HepG2 (cell line): ENCODE data around the gene ACER3. TPM values are rescaled to one million over a fixed set of nuclear protein-coding genes. Genes with fewer than 3 reads are reported as not detected.

Source experiments
- AHDC1 ChIP-seq: sonication (generic); formaldehyde crosslinking; IDR thresholded peaks from 2 replicates; pipeline ENCODE4 v1.5.1; 2020; ENCODE audit warnings: mild to moderate bottlenecking, missing genetic modification reagents, borderline replicate concordance
- CAMTA2 ChIP-seq: sonication (generic); formaldehyde crosslinking; IDR thresholded peaks from 2 replicates; pipeline ENCODE4 v1.4.0; 2020; ENCODE audit warnings: mild to moderate bottlenecking, missing genetic modification reagents, borderline replicate concordance
- HDAC6 ChIP-seq: fragments of 200-600 bp; sonication (generic); IDR thresholded peaks from 2 replicates; pipeline ENCODE4 v1.7.0; 2017; ENCODE audit warnings: mild to moderate bottlenecking, antibody characterized with exemption, low read length, low read depth
- MAFF ChIP-seq: IDR thresholded peaks from 2 replicates; pipeline ENCODE4 v1.6.1; 2011; ENCODE audit warnings: low read depth, low read length, improper control_type of control experiment
- MTF2 ChIP-seq: sonication (generic); formaldehyde crosslinking; IDR thresholded peaks from 2 replicates; pipeline ENCODE4 v1.5.0; 2020; ENCODE audit warnings: missing genetic modification reagents, borderline replicate concordance
- REL ChIP-seq: sonication (generic); formaldehyde crosslinking; conservative IDR thresholded peaks from 2 replicates; pipeline ENCODE4 v1.8.0; 2022; ENCODE audit warnings: mild to moderate bottlenecking, missing genetic modification reagents, moderate library complexity
- RFX5 ChIP-seq: IDR thresholded peaks from 2 replicates; pipeline ENCODE4 v1.6.1; 2011; ENCODE audit warnings: low read depth, low read length, improper control_type of control experiment
- SNAPC5 ChIP-seq: sonication (generic); formaldehyde crosslinking; IDR thresholded peaks from 2 replicates; pipeline ENCODE4 v1.8.1; 2023; ENCODE audit warnings: mild to moderate bottlenecking, missing genetic modification reagents, borderline replicate concordance
- ZNF275 ChIP-seq: sonication (generic); formaldehyde crosslinking; IDR thresholded peaks from 2 replicates; pipeline ENCODE4 v1.8.0; 2022; ENCODE audit warnings: missing genetic modification reagents, mild to moderate bottlenecking, inconsistent platforms, borderline replicate concordance
- ZNF431 ChIP-seq: sonication (generic); formaldehyde crosslinking; IDR thresholded peaks from 2 replicates; pipeline ENCODE4 v1.9.0; 2022; ENCODE audit warnings: missing genetic modification reagents, low read depth, mild to moderate bottlenecking, borderline replicate concordance
- ZNF530 ChIP-seq: sonication (generic); formaldehyde crosslinking; IDR thresholded peaks from 2 replicates; pipeline ENCODE4 v1.5.0; 2020; ENCODE audit warnings: low read depth, mild to moderate bottlenecking, missing genetic modification reagents
- ZNF687 ChIP-seq: sonication (generic); formaldehyde crosslinking; IDR thresholded peaks from 2 replicates; pipeline ENCODE4 v1.5.1; 2020; ENCODE audit warnings: mild to moderate bottlenecking, missing genetic modification reagents, moderate library complexity
- polyA plus RNA-seq, 8 experiments: library from polyadenylated mRNA; depleted of rRNA in 3 of 8; stranded (reverse) in 7 of 8; unstranded in 1 of 8; fragments of >200 nt; fragmentation: Illumina TruSeq in 4 of 8; extraction: Trizol in 4 of 8; gene quantifications; 2 replicates each; pipeline versions ENCODE4 v1.2.1 to v1.2.3, GENCODE V29; 2011 to 2016; ENCODE audit warnings: low read depth in 4 of 8, missing spikeins in 1 of 8, mixed read lengths in 1 of 8; ENCODE audit not compliant: insufficient read depth in 1 of 8
- total RNA-seq, 5 experiments: library from RNA; depleted of rRNA; stranded (reverse); fragments of >200 nt; fragmentation: Illumina TruSeq; extraction: Trizol; gene quantifications; 2 replicates each; pipeline ENCODE4 v1.2.3, GENCODE V29; 2016; ENCODE audit warnings: low read depth in 1 of 5
- TF ChIP-seq, protein P1 (sequence below): sonication (generic); formaldehyde crosslinking; IDR thresholded peaks from 2 replicates; pipeline ENCODE4 v1.5.0; 2020; ENCODE audit warnings: missing genetic modification reagents, mild to moderate bottlenecking, borderline replicate concordance
- TF ChIP-seq, protein P2 (sequence below): sonication (generic); formaldehyde crosslinking; IDR thresholded peaks from 2 replicates; pipeline ENCODE4 v1.5.0; 2020; ENCODE audit warnings: mild to moderate bottlenecking, missing genetic modification reagents
- TF ChIP-seq, protein P3 (sequence below): IDR thresholded peaks from 2 replicates; pipeline ENCODE4 v1.6.1; 2016; ENCODE audit warnings: low read depth, borderline replicate concordance

ACER3 gene
- total and polyA plus RNA-seq, 2 of the 13 experiments (the other 11 are each of a cell fraction or from before 2014, with no cell fraction given): 6.0 to 9.8 TPM

- peak; percentile 59 for TF ChIP-seq ZNF687 (CRISPR knock-in tag)
- no peak for TF ChIP-seq HDAC6
- TF ChIP-seq, protein P1, sequence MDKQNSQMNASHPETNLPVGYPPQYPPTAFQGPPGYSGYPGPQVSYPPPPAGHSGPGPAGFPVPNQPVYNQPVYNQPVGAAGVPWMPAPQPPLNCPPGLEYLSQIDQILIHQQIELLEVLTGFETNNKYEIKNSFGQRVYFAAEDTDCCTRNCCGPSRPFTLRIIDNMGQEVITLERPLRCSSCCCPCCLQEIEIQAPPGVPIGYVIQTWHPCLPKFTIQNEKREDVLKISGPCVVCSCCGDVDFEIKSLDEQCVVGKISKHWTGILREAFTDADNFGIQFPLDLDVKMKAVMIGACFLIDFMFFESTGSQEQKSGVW (CRISPR knock-in tag): no peak
- TF ChIP-seq CAMTA2: no peak
- no peak for TF ChIP-seq REL (CRISPR knock-in tag)
- TF ChIP-seq ZNF530: no peak
- no peak for TF ChIP-seq RFX5
- no peak for TF ChIP-seq AHDC1
- TF ChIP-seq ZNF431: no peak
- TF ChIP-seq, protein P2, sequence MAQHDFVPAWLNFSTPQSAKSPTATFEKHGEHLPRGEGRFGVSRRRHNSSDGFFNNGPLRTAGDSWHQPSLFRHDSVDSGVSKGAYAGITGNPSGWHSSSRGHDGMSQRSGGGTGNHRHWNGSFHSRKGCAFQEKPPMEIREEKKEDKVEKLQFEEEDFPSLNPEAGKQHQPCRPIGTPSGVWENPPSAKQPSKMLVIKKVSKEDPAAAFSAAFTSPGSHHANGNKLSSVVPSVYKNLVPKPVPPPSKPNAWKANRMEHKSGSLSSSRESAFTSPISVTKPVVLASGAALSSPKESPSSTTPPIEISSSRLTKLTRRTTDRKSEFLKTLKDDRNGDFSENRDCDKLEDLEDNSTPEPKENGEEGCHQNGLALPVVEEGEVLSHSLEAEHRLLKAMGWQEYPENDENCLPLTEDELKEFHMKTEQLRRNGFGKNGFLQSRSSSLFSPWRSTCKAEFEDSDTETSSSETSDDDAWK: no peak
- TF ChIP-seq MAFF: no peak
- no peak for TF ChIP-seq MTF2 (CRISPR knock-in tag)
- TF ChIP-seq, protein P3, sequence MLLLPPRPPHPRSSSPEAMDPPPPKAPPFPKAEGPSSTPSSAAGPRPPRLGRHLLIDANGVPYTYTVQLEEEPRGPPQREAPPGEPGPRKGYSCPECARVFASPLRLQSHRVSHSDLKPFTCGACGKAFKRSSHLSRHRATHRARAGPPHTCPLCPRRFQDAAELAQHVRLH (CRISPR knock-in tag): no peak
- TF ChIP-seq SNAPC5 (CRISPR knock-in tag): no peak
- 0 out of 2 replicates have a peak, but pooled peaks have one; percentile 56 for TF ChIP-seq ZNF275
Measured at GRCh38 chr11:77046060-77046501, 185.4 kb downstream of the ACER3 start (continued).
